Right lobe of liver (tissue), 6 donors: ENCODE results near the gene NFIL3. TPM values are rescaled to one million over a fixed set of nuclear protein-coding genes. Genes with fewer than 3 reads are reported as not detected.

Experiments used
- ATAC-seq, 4 donors: fragments of 200-7000 bp; cut with Tn5 transposase; one replicate each; pipeline ENCODE4 v1.9.1; 2020; ENCODE audit warnings: mild to moderate bottlenecking in 4 of 4, moderate library complexity in 4 of 4
- DNase-seq, 3 donors: peaks; one replicate each; pipeline ENCODE4 v3.0.0-alpha.2; 2020
- H3K27ac ChIP-seq, 3 donors: fragments of 200-600 bp; one replicate each; pipeline ENCODE4 v1.8.0; 2022
- H3K27me3 ChIP-seq, 2 donors: fragments of 200-600 bp; one replicate each; pipeline ENCODE4 v1.8.0; 2022
- H3K36me3 ChIP-seq, 4 donors: fragments of 200-600 bp; sonication (generic) in 1 of 4; one replicate each; pipeline versions ENCODE4 v1.5.1 to v1.8.0; 2017 to 2022; ENCODE audit warnings: control low read depth in 1 of 4
- H3K4me1 ChIP-seq, 4 donors: fragments of 200-600 bp; sonication (generic) in 1 of 4; one replicate each; pipeline versions ENCODE4 v1.5.1 to v1.8.0; 2017 to 2022; ENCODE audit warnings: control low read depth in 1 of 4
- H3K4me3 ChIP-seq, 3 donors: fragments of 200-600 bp; one replicate each; pipeline ENCODE4 v1.8.0; 2022
- H3K9me3 ChIP-seq, 4 donors: fragments of 200-600 bp; sonication (generic) in 1 of 4; one replicate each; pipeline versions ENCODE4 v1.5.1 to v1.8.0; 2017 to 2022; ENCODE audit warnings: control low read depth in 1 of 4
- CTCF ChIP-seq, 4 donors: fragments of 200-600 bp in 3 of 4; fragments of 450-650 bp in 1 of 4; IDR thresholded peaks; one replicate each; pipeline versions ENCODE4 v1.5.1 to v1.8.0; 2016 to 2022; ENCODE audit warnings: antibody characterized with exemption in 4 of 4, mild to moderate bottlenecking in 2 of 4
- POLR2A ChIP-seq: fragments of 450-650 bp; IDR thresholded peaks from one replicate; pipeline ENCODE4 v1.6.1; 2017; ENCODE audit warnings: antibody characterized with exemption, mild to moderate bottlenecking
- WGBS: methylation state at CpG from one replicate; pipeline ENCODE4 v1.1.6; 2018; ENCODE audit warnings: low coverage, low lambda C conversion rate; ENCODE audit not compliant: insufficient coverage; ENCODE audit errors: missing lambda C conversion rate; 5-methylcytosine and 5-hydroxymethylcytosine counted together
- intact Hi-C, 2 donors: fragments of 100-400 bp; cut with DNase I; formaldehyde crosslinking; loops; one replicate each; pipeline versions ENCODE4 v1.11.2 to v1.14.1; 2022
- total RNA-seq, 6 experiments: library from RNA; depleted of rRNA in 2 of 6; stranded (reverse); fragments of >200 nt in 2 of 6; fragmentation: NEBNext Ultra II Directional in 3 of 6; extraction: Animal tissue kit (Norgen Biotek cat#: 25700) in 3 of 6; gene quantifications; one replicate each; pipeline versions ENCODE4 v1.1.0 to v1.2.4, GENCODE V29; 2016 to 2023
- donor health status: DM: no; HTN: yes; CAD: no.
- donor health status: DM: no; HTN: no; CAD: no.
- donor health status: DM: no; HTN: no; CAD: no.
- donor health status: DM: no; HTN: yes; CAD: no.
- donor health status: DM: no; HTN: yes; CAD: no.

NFIL3 gene
- total RNA-seq, 6 experiments from 2014 or later, result 16.0 to 55.4 (median 25.6) TPM

- Histone ChIP-seq H3K9me3 (no peaks in the 10 kb centered on the region), H3K27ac (peak overlapping the region; percentile 99 to 100 (median 100)), H3K4me1 (peaks cover 0 to 5% (median 0%) of the 10 kb centered on the region in 4 donors), H3K4me3 (peak overlapping the region; percentile 67 to 75 (median 73)), H3K27me3 (no peaks in the 10 kb centered on the region), H3K36me3 (no peaks in the 10 kb centered on the region)
- ATAC-seq (no peak), DNase-seq (no peak)
- no peak for TF ChIP-seq POLR2A
- no peak for TF ChIP-seq CTCF (IDR thresholded peaks at IDR 0.05)
- intact Hi-C loops, result loop anchor here in 1 of 2 donors (5.0 to 10.0 kb wide), 2 partner anchors 230 to 388 kb away; no protein-coding TSS in a partner anchor
- 51% methylated on average over 9 of the region's 9 CpGs for WGBS
These were observed 1.6 kb upstream of the NFIL3 start for GRCh38 chr9:91425271-91425670.

- intact Hi-C loops, result loop anchor here in 1 of 2 donors (5.0 to 10.0 kb wide), 2 partner anchors 230 to 387 kb away; no protein-coding TSS in a partner anchor
- peaks cover 0 to 10% (median 0%) of the 10 kb centered on the region in 4 donors for H3K4me1 ChIP-seq
- DNase-seq (peak; percentile 90 to 94 (median 93)), ATAC-seq (peak; percentile 52 to 72 (median 61))
- no peaks in the 10 kb centered on the region for H3K36me3 ChIP-seq
- H3K27ac ChIP-seq, result peak overlapping the region; percentile 99 to 100 (median 100)
- peak overlapping the region; percentile 67 to 75 (median 73) for H3K4me3 ChIP-seq
- 1% methylated on average over 22 of the region's 67 CpGs for WGBS
- TF ChIP-seq CTCF (IDR thresholded peaks at IDR 0.05) (peak in 3 of 4 donors; percentile 7 to 21 (median 15)), POLR2A (peak; percentile 73)
- H3K27me3 ChIP-seq, result no peaks in the 10 kb centered on the region
- H3K9me3 ChIP-seq, result no peaks in the 10 kb centered on the region
These were observed 958 bp upstream of the NFIL3 start for GRCh38 chr9:91424403-91425176.

DNA sequence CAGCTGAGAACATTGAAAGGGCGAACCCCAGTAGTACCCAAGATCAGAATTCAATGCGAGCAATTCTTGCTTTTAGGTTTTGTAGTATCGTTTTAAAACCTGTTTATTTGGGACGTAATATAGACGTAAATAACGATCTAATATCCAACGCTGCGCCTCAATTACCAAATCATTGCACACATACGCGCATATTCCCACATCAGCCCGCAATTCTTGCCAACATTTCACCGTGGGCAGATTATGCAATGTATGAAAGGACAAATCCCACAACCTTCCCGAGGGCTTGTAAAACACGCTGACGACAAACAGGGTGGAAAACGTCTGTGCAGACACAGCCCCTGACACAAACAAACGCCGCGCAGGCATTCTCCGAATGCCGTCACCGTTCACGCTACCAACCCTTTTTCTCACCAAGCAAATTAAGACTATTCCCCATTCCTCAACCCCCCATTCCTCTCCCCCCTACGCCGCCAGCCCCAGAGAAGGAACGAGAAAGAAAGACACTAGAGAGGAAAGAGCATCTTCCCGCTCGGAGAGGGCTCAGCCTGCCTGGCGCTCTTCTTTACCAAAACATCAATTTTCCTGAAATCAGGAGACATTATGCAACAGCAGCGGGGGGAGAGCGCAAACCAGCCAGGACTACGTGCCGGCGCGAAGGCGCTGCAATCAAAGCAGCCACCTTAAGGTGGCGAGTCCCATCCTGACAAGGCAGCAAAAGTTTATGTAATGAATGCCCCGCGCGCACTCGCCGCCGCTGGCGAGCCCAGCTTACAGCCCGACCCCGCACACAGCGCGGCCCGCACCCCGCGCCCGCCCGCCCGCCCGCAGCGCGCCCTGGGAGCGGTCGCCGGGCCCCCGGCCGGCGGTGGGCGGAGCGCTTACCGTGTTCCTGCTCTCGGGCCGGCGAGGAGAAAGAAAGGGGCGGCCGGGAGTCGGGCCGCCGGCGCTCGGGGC is 597 bp downstream of the NFIL3 start:
- H3K27me3 ChIP-seq, result no peaks in the 10 kb centered on the region
- ATAC-seq, result peak; percentile 5 to 44 (median 15)
- peaks cover 0 to 25% (median 3%) of the 10 kb centered on the region in 4 donors for H3K4me1 ChIP-seq
- intact Hi-C loops, result loop anchor here in 1 of 2 donors (10.0 kb wide), 1 partner anchor 228 kb away; no protein-coding TSS in a partner anchor
- H3K9me3 ChIP-seq, result no peaks in the 10 kb centered on the region
- H3K4me3 ChIP-seq, result peak overlapping the region; percentile 60 to 69 (median 67)
- TF ChIP-seq CTCF (IDR thresholded peaks at IDR 0.05), result peak in 3 of 4 donors; percentile 6 to 21 (median 10)
- TF ChIP-seq POLR2A, result peak; percentile 83
- H3K27ac ChIP-seq, result peak overlapping the region; percentile 94 to 100 (median 96)
- no peaks in the 10 kb centered on the region for H3K36me3 ChIP-seq
- DNase-seq, result peak; percentile 56 to 82 (median 70)
- under 1% methylated on average over 27 of the region's 76 CpGs for WGBS
